HCT116 (cell line): ENCODE results near the gene PHF3.

Experiments
- FOSL1 ChIP-seq: IDR thresholded peaks from 2 replicates; pipeline ENCODE4 v1.6.1; 2012; ENCODE audit warnings: low read depth
- TF ChIP-seq, protein P1 (sequence below): IDR thresholded peaks from 2 replicates; pipeline ENCODE4 v1.6.1; 2012
- TF ChIP-seq, protein P2 (sequence below), 3 experiments: fragments of 200-600 bp in 1 of 3; sonication (generic) in 1 of 3; IDR thresholded peaks in 2 of 3; conservative IDR thresholded peaks in 1 of 3; 2 replicates each; pipeline ENCODE4 v1.5.1; 2012 to 2017; ENCODE audit warnings: low read depth in 2 of 3, low read length in 2 of 3, antibody characterized with exemption in 1 of 3, borderline replicate concordance in 1 of 3, control low read depth in 1 of 3, mild to moderate bottlenecking in 1 of 3, mixed read lengths in 1 of 3, mixed run types in 1 of 3, moderate library complexity in 1 of 3; ENCODE audit not compliant: insufficient read depth in 1 of 3

DNA sequence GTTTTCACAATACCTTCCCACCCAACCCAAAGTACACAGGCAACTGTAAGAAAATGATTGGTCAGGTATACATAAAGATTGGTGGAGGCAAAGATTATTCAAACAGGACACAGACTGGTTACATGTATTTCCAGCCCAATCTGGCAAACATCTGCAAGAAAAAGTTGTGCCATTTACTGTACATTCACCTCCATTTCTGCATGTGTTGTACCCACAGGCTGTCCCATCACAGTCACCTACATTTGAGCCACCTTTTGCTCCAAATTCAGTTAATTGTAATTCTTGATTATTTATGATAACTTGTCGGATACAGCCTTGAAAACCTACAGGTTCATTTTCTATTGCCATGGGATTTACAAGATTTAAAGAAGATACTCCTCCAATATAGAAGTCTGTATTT is 85.6 kb downstream of the PHF3 start:
- no peak for TF ChIP-seq FOSL1
- TF ChIP-seq, protein P1, sequence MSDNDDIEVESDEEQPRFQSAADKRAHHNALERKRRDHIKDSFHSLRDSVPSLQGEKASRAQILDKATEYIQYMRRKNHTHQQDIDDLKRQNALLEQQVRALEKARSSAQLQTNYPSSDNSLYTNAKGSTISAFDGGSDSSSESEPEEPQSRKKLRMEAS, result no peak
- TF ChIP-seq, protein P2, sequence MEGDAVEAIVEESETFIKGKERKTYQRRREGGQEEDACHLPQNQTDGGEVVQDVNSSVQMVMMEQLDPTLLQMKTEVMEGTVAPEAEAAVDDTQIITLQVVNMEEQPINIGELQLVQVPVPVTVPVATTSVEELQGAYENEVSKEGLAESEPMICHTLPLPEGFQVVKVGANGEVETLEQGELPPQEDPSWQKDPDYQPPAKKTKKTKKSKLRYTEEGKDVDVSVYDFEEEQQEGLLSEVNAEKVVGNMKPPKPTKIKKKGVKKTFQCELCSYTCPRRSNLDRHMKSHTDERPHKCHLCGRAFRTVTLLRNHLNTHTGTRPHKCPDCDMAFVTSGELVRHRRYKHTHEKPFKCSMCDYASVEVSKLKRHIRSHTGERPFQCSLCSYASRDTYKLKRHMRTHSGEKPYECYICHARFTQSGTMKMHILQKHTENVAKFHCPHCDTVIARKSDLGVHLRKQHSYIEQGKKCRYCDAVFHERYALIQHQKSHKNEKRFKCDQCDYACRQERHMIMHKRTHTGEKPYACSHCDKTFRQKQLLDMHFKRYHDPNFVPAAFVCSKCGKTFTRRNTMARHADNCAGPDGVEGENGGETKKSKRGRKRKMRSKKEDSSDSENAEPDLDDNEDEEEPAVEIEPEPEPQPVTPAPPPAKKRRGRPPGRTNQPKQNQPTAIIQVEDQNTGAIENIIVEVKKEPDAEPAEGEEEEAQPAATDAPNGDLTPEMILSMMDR (IDR thresholded peaks at IDR 0.05 in 2 of 3, conservative IDR thresholded peaks at IDR 0.05 in 1 of 3; ENCODE audit: borderline replicate concordance in 1 of 3, insufficient read depth in 1 of 3, low read depth in 2 of 3, low read length in 2 of 3), result no peak
